HG03575 (cell line): Measurements from ENCODE around the gene METTL27.
"Not testable (repeated sequence)": the region's sequence is repeated elsewhere in the genome, so short reads cannot be mapped to it uniquely, and the experiment has no call there.

Experiments used
- ATAC-seq: cut with Tn5 transposase; IDR thresholded peaks from one replicate; pipeline ENCODE4 v1.9.1; 2021; ENCODE audit not compliant: unreplicated experiment, insufficient number of reproducible peaks, low FRiP score; ENCODE audit errors: extremely low read depth

The METTL27 gene, protein sequence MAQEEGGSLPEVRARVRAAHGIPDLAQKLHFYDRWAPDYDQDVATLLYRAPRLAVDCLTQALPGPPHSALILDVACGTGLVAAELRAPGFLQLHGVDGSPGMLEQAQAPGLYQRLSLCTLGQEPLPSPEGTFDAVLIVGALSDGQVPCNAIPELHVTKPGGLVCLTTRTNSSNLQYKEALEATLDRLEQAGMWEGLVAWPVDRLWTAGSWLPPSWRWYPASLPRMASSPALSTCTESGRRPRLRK

DNA sequence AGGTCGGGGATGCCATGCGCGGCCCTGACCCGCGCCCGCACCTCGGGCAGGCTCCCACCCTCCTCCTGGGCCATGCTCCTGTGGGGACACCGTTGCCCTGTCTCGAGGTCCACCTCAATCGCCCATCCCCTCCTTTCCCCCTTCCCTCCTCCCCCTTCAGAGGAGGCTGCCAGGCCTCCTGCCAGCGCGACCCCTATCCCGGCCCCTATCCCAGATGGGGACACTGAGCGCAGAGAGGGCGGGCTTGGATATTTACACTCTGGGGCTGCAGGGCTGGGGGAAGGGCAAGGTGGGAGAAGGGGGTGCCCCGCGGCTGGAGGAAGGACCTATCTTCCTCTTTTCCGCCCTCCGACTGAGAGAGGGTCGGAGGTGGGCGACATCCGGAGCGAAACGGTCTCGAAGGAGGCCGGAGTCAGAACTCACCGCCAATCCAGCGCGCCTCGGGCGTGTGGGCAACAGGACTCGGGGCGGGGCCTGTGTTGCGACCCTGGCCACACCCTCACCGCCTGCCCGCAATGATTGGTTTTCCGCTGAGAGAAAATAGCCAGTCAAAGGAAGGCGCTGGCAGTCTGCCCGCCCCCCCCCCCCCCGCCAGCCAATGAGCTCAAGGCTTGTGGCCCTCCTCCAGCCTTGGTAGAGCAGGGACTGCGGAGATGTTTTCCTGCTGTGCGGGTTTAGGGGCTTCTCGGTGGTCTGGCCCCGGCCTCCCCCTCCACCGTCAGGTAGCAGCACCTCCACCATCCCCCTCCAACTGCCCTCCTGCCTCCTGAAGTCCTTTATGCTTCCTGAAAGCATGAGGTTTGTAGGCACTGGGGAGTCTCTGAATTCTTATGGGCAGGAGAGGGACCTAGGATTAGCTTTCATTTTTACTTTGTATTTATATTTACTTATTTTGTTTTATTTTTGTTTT lies at the start of gene METTL27:
TSS of gene METTL27 (minus strand) at position 450 of the 910 bp plus-strand sequence. CDS start at position 74, 376 bp downstream.
- no peak for ATAC-seq

DNA sequence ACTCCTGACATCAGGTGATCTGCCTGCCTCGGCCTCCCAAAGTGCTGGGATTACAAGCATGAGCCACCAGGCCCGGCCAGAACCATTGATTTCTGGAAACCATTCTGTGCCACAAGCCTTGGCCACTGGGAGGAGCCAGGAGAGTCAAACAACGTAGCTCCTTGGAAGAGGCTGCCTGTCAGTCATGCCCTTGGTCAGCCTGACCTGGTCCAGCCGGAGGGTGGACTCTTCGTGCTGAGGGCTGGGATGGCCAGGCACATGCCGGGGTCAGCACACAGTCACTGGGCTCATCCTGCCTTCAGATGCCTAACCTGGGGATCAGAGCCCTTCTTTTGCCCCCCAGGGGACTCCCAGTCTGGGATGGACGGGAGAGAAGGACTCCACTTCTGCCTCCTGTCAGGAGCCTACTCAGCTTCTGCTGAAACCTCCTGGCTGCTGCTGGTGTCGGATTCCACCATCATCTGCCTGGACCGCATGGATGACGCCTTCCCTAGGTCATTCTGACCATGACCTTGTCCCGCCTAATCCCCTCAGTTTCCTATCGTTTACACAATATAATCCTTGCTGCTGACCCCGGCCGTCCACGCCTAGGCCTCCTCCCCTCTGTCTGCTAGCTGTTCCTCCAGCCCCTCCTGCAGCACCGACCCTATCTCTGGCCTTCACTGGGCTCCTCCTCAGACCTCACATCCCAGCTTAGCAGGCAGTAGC lies 49.0 kb upstream of the METTL27 start:
- no peak for ATAC-seq

DNA sequence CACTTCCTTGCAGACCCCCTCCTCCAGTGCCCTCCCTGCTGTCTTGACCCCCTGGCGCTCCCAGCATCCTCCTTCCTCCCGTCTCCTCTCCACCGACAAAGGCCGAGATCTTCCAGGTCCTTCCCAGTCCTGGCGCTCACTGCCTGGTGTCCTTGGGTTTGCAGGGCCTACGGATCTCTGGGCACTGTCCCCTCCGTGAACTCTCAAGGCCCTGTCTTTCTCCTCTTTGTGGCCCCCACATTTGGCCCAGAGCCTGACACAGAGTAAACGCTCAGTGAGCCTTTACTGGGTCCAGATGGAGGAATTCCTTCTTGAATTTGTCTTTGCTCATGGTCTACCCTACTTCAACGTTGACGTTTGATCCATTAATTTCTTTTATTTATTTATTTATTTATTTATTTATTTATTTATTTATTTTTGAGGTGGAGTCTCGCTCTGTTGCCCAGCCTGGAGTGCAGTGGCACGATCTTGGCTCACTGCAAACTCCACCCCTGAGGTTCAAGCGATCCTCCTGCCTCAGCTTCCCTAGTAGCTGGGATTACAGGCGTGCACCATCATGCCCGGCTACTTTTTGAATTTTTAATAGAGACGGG lies 48.3 kb upstream of the METTL27 start:
- no peak for ATAC-seq

GRCh38 chr7:73888959-73889358 lies 46.6 kb upstream of the METTL27 start:
- ATAC-seq, result no peak

DNA sequence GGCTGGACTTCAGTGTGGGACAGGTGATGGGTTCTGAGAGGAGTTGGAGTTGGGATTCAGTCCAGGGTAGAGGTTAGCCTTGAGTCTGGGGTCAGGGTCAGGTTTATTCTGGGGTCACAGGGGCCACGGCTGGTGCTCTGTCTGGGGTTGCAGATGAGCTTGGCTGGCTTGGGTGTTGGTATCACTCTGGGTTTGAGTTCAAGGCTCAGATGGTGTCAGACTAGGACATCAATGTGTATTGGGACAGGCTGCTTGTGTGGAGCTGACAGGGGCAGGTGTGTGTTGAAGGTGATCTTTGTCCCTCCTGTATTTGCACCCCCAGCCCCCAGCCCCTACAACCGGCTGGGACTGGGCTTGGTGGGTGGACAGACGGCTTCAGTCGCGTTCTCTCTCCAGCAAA lies 45.4 kb upstream of the METTL27 start:
- no peak for ATAC-seq

GRCh38 chr7:73885975-73886798 lies 43.9 kb upstream of the METTL27 start:
- ATAC-seq, result no peak

DNA sequence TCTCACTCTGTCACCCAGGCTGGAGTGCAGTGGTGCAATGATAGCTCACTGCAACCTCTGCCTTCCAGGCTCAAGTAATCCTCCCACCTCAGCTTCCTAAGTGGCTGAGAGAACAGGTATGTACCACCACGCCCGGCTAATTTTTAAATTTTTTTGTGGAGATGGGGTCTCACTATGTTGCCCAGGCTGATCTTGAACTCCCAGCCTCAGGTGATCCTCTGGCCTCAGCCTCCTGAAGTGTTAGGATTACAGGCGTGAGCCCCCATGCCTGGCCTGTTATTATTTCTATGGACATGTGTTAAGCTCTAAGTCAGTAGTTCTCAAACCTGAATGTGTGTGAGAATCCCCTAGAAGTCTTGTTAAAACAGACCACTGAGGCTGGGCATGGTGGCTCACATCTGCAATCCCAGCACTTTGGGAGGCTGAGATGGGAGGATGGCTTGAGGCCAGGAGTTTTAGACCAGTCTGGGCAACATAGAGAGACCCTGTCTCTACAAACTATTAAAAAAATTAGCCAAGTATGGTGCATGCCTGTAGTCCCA lies 43.2 kb upstream of the METTL27 start:
- no peak for ATAC-seq

DNA sequence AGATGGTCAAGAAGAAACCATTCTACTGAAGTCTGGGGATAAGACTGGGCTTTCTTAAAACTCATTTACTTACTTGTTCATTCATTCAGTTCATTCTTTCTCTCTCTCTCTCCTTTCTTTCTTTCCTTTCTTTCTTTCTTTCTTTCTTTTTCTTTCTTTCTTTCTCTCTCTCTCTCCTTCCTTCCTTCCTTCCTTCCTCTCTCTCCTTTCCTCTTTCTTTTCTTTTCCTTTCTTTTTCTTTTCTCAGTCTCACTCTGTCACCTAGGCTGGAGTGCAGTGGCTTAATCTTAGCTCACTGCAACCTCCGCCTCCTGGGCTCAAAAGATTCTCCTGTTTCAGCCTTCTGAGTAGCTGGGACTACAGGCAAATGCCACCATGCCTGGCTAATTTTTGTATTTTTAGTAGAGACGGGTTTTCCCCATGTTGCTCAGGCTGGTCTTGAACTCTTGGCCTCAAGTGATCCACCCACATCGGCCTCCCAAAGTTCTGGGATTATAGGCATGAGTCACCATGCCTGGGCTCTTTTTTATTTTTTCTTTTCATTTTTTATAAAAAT lies 42.6 kb upstream of the METTL27 start:
- not testable (repeated sequence) for ATAC-seq

GRCh38 chr7:73882047-73882402 lies 39.7 kb upstream of the METTL27 start:
- ATAC-seq, result no peak

GRCh38 chr7:73881352-73882046 lies 39.2 kb upstream of the METTL27 start:
- no peak for ATAC-seq

DNA sequence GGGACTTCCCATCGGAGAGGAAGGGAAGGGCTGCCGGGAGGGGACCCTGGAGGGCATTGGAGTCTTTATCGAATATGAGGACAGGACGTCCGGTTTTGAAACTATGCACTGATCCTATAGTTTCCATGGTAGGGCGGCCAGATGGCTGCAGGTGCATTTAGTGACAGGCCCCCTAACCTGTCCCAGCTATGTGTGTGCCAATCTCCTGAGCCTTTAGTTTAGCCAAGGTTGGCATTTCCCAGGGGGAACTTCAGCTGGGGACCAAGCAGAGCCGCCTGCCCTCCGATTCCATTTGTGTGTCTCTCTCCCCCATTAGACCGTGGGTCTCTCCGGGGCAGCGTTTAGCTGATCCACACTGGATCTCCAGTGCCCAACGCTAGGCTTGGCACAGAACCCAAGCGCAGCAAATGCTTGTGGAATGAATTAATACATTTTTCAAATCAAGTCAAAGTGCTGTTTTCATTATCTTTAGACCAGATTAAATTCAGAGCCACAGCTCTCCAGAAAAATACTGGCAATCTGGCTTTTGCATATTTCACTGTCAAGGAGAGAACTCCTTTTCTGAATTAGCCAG lies 38.5 kb upstream of the METTL27 start:
- ATAC-seq, result no peak

DNA sequence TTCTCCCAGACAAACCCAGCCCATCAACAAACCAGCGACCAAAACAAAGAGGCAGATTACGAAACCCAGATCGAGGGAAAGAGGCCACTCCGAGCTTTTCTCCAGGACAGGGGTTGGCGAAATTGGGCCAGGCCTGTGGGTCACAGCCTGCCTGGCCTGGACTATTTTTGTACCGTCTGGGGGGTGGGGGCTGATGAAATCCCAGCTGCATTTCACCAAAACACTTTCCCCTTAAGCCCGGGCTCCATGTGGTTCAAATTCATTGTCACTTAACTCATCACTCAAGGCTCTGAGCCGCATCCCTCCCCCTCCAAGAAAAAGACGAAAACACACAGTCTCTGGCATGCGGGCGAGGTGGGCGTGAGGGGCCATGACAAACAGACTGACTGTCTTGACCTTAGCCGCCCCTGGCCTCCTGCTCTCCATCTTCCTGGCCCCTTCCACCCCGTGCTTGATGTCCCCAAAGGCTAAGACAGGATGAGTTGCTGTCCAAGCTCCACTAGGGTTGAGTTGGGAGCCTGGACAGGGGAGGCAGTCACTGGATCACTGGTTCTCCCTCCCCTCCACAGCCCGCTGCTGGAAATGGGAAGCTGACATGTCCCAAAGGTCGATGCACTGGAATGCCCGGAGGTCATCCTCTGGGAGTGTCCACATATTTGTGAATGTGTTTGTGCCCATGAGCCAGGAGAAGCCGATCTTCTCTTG lies 37.8 kb upstream of the METTL27 start:
- no peak for ATAC-seq

GRCh38 chr7:73876973-73877372 lies 34.7 kb upstream of the METTL27 start:
- no peak for ATAC-seq

DNA sequence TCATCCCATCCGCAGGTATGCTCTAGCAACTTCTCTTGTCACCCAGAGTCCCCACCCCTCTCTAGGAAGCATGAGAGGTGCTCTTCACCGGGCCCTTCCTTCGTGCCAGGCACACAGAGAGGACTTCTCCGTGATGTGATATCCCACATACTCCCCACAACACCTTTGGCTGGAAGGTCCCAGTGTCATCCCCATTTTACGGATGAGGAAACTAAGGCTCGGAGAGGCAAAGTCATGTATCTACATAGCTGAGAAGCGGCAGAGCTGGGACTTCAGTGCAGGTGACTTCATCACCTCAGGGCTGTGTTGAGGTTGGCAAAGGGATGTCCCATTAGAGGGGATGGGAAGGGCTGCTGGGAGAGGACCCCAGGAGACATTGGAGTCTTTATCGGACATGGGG lies 34.0 kb upstream of the METTL27 start:
- ATAC-seq, result no peak

GRCh38 chr7:73872056-73872908 lies 30.0 kb upstream of the METTL27 start:
- ATAC-seq, result no peak
